ENCODE results near the gene JAM3.

DNA sequence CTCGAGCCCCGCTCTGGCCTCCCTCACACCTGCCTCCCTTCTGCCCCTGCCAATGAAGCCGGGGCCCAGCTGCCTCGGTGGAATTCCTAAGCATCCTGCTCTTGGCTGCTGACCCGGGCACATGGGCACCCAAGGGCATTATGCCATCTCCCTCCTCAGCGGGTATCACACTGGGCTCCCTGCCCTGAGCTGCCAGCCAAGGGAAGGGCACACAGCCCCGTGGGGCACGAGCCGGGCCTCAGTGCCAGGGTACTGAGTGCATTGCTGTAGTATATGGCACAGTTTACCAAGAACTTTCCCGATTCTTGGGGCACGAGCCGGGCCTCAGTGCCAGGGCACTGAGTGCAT, 43.8 kb upstream of the JAM3 start:
- TF ChIP-seq POLR2A (IDR thresholded peaks at IDR 0.05) = no peak
- TF ChIP-seq, protein P1, sequence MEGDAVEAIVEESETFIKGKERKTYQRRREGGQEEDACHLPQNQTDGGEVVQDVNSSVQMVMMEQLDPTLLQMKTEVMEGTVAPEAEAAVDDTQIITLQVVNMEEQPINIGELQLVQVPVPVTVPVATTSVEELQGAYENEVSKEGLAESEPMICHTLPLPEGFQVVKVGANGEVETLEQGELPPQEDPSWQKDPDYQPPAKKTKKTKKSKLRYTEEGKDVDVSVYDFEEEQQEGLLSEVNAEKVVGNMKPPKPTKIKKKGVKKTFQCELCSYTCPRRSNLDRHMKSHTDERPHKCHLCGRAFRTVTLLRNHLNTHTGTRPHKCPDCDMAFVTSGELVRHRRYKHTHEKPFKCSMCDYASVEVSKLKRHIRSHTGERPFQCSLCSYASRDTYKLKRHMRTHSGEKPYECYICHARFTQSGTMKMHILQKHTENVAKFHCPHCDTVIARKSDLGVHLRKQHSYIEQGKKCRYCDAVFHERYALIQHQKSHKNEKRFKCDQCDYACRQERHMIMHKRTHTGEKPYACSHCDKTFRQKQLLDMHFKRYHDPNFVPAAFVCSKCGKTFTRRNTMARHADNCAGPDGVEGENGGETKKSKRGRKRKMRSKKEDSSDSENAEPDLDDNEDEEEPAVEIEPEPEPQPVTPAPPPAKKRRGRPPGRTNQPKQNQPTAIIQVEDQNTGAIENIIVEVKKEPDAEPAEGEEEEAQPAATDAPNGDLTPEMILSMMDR (IDR thresholded peaks at IDR 0.05) = no peak
